Astrocyte (in vitro differentiated cells and primary cell): ENCODE data around the gene GRM5.

Source experiments
- CTCF ChIP-seq: IDR thresholded peaks from 2 replicates; pipeline ENCODE4 v1.5.1; 2011; ENCODE audit warnings: low read depth, mild to moderate bottlenecking, inconsistent platforms, low read length, moderate library complexity; ENCODE audit not compliant: insufficient read depth
- EZH2 ChIP-seq: IDR thresholded peaks from 2 replicates; pipeline ENCODE4 v1.6.1; 2012; ENCODE audit warnings: mild to moderate bottlenecking, low read length, inconsistent platforms; ENCODE audit not compliant: insufficient read depth

- no peak for TF ChIP-seq CTCF
- no peak for TF ChIP-seq EZH2
Measured at GRCh38 chr11:88631497-88631896, 434.3 kb downstream of the GRM5 start.
